ENCODE measurements around the gene CCDC66. TPM values are rescaled to one million over a fixed set of nuclear protein-coding genes. Genes with fewer than 3 reads are reported as not detected.

Gene CCDC66
- 10 to 100 TPM; 13.1 to 48.1 (median 21.4) TPM for total RNA-seq

DNA sequence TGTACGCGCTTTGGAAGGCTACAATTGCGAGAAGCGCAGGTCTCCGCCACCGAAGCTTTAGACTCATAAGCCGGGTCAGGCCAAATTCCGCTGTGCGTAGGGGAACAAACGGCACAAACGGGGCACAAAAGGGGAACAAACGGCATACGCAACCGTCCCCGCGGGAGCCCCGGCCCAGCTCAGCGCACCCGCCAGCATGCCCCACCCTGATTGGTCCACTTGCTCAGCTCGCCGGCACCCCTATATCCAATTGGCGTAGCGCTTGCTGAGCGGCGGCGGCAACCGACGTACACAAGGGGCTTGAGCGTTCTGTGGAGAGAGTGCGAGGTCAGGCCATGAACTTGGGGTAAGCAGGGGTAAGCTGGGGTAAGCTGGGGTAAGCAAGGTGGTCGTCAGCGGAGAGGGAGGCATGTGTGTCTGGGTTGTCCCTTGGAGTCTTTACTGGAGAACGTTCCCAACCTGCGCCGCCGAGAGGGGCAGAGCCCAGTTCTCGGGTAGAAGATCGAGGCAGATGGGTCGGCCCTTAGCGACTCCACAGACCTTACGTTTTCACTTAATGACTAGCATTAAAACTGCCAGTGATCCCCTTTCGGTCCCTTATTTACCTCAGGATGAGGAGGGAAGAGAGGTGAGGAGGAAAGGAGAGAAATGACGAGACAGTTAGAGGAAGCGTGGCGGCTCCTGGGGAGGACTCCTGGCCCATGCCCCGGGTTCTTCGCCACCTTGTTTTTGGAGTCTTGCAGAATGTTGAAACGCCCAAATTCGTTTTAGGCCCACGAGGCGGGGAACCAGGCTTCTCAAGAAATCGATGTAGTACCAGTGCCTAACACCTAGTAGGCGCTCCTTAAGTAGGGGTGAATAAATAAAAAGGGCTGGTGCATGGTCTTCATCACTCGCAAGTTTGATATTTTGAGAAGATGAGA is at the start of gene CCDC66:
Gene CCDC66, plus strand, starts transcription at position 268 of the 923 bp plus-strand sequence. Its CDS starts 68 bp downstream, at position 336.
- TF ChIP-seq, protein P1, sequence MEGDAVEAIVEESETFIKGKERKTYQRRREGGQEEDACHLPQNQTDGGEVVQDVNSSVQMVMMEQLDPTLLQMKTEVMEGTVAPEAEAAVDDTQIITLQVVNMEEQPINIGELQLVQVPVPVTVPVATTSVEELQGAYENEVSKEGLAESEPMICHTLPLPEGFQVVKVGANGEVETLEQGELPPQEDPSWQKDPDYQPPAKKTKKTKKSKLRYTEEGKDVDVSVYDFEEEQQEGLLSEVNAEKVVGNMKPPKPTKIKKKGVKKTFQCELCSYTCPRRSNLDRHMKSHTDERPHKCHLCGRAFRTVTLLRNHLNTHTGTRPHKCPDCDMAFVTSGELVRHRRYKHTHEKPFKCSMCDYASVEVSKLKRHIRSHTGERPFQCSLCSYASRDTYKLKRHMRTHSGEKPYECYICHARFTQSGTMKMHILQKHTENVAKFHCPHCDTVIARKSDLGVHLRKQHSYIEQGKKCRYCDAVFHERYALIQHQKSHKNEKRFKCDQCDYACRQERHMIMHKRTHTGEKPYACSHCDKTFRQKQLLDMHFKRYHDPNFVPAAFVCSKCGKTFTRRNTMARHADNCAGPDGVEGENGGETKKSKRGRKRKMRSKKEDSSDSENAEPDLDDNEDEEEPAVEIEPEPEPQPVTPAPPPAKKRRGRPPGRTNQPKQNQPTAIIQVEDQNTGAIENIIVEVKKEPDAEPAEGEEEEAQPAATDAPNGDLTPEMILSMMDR (IDR thresholded peaks at IDR 0.05): peak; percentile 72 to 90 (median 76)
- TF ChIP-seq POLR2A (IDR thresholded peaks at IDR 0.05): peak; percentile 89
- TF ChIP-seq POLR2AphosphoS5 (IDR thresholded peaks at IDR 0.05): peak; percentile 83 to 96 (median 93)
- TF ChIP-seq EP300 (IDR thresholded peaks at IDR 0.05; ENCODE audit: low read depth): no peak
- no peaks in the 10 kb centered on the region for H3K9me3 ChIP-seq
- 0% methylated on average over 4 to 35 of the region's 54 CpGs for WGBS, 2 donors (ENCODE audit: low coverage in 1 of 2)

DNA sequence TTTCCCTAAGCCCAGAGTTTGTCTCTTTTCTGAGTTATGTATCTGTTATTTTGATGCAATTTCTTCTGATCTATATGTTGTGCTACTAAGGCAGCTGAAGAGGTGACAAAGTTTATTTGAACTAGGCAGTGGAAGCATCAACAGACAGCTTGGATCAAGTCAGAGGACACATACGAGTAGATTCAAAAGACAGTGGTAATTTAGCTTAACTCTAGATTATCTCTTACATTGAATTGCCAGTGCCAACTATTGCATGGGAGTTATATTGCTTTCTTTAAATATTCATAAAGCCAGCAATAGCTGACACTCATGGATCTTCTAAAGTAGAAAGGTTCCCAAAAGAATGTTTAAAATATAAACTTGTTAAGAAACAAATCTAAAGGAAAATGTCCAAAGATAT is 37.3 kb upstream of the CCDC66 start:
- no peaks in the 10 kb centered on the region for H3K4me1 ChIP-seq
- DNase-seq: no peak
- no peak overlapping the region for H3K27ac ChIP-seq
- H3K9me3 ChIP-seq: no peaks in the 10 kb centered on the region
- intact Hi-C loops (cut with DNase I; ENCODE audit: low total_unique reads) (no loop called here), in situ Hi-C loops (cut with MboI; ENCODE audit: low pct_ligation_motif_present in 1 of 4, low pct_unique_long_range_greater_than_20kb in 1 of 4, low sequenced_read_pairs in 3 of 4) (no loop called here)
- H3K27me3 ChIP-seq: peaks cover 10% of the 10 kb centered on the region
- no peaks in the 10 kb centered on the region for H3K36me3 ChIP-seq
- TF ChIP-seq, protein P1 (IDR thresholded peaks at IDR 0.05): no peak
- TF ChIP-seq POLR2A (IDR thresholded peaks at IDR 0.05) (no peak), POLR2AphosphoS5 (IDR thresholded peaks at IDR 0.05) (no peak), EP300 (IDR thresholded peaks at IDR 0.05; ENCODE audit: low read depth) (no peak)
- H3K4me3 ChIP-seq: no peak overlapping the region
- WGBS, 2 donors (ENCODE audit: low coverage in 1 of 2): 43 to 53% methylated on average over 1 of the region's 1 CpG

More for the DNA sequence above, at the start of gene CCDC66:
- Histone ChIP-seq H3K27ac (peak within 1 kb of the TSS; percentile 89 to 94 (median 92)), H3K36me3 (peaks cover 0 to 22% (median 8%) of the 10 kb centered on the region in 4 donors), H3K4me1 (peaks cover 8 to 21% (median 11%) of the 10 kb centered on the region in 4 donors), H3K4me3 (peak within 1 kb of the TSS; percentile 64 to 78 (median 72)), H3K27me3 (peaks cover 6% of the 10 kb centered on the region)
- intact Hi-C loops (cut with DNase I; ENCODE audit: low total_unique reads): no loop called here
- in situ Hi-C loops (cut with MboI; ENCODE audit: low pct_ligation_motif_present in 1 of 4, low pct_unique_long_range_greater_than_20kb in 1 of 4, low sequenced_read_pairs in 3 of 4): no loop called here
- DNase-seq: peak; percentile 95

DNA sequence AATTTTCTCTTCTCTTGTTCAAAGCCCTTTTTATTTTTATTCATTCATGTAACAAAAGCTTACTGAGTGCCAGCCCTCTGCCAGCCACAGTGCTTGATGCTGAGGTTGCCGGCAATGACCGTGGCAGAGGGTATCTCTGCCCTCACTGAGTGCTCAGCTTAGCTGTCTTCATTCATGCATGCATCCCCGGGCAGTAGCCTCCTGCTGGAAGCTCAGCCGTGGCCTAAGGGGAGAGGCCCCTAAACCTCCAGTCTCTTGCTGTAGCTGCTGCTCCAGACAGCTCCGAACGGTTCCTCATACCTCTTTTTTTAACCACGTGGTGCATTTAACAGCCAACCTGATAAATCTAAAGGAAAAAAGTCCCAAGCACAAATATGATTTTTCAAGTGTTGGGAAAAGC is 34.6 kb upstream of the CCDC66 start:
- H3K27me3 ChIP-seq: peaks cover 10% of the 10 kb centered on the region
- in situ Hi-C loops (cut with MboI; ENCODE audit: low pct_ligation_motif_present in 1 of 4, low pct_unique_long_range_greater_than_20kb in 1 of 4, low sequenced_read_pairs in 3 of 4) (no loop called here), intact Hi-C loops (cut with DNase I; ENCODE audit: low total_unique reads) (no loop called here)
- no peaks in the 10 kb centered on the region for H3K9me3 ChIP-seq
- no peak overlapping the region for H3K4me3 ChIP-seq
- 45 to 73% methylated on average over 3 to 7 of the region's 7 CpGs for WGBS, 2 donors (ENCODE audit: low coverage in 1 of 2)
- no peak for TF ChIP-seq POLR2AphosphoS5 (IDR thresholded peaks at IDR 0.05)
- no peak for TF ChIP-seq EP300 (IDR thresholded peaks at IDR 0.05; ENCODE audit: low read depth)
- TF ChIP-seq POLR2A (IDR thresholded peaks at IDR 0.05): no peak
- H3K27ac ChIP-seq: no peak overlapping the region
- no peaks in the 10 kb centered on the region for H3K4me1 ChIP-seq
- no peak for DNase-seq
- no peaks in the 10 kb centered on the region for H3K36me3 ChIP-seq

DNA sequence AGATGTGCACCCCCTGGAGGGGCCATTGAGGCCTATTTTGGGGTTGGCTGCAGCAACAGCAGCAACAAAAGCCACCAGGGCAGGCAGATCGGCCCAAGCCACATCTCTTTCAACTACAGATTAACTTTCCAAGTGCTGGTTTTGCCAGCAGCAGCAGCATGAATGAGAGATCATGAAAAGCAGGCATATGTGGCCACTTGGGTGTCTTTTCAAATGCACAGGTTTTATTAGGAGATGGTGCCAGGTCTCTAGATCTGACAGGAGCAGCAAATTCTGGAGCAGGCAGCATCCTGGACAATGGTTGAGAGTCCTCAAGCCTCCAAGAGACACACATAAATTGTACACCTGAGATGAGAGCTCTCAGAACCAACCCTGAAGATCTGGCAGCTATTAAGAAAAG is 31.7 kb upstream of the CCDC66 start:
- Histone ChIP-seq H3K4me1 (no peaks in the 10 kb centered on the region), H3K27me3 (no peaks in the 10 kb centered on the region), H3K4me3 (no peak overlapping the region), H3K9me3 (no peaks in the 10 kb centered on the region), H3K27ac (no peak overlapping the region), H3K36me3 (no peaks in the 10 kb centered on the region)
- TF ChIP-seq, protein P1 (IDR thresholded peaks at IDR 0.05): no peak
- TF ChIP-seq POLR2A (IDR thresholded peaks at IDR 0.05) (no peak), EP300 (IDR thresholded peaks at IDR 0.05; ENCODE audit: low read depth) (no peak), POLR2AphosphoS5 (IDR thresholded peaks at IDR 0.05) (no peak)
- DNase-seq: no peak
- in situ Hi-C loops (cut with MboI; ENCODE audit: low pct_ligation_motif_present in 1 of 4, low pct_unique_long_range_greater_than_20kb in 1 of 4, low sequenced_read_pairs in 3 of 4): no loop called here
- intact Hi-C loops (cut with DNase I; ENCODE audit: low total_unique reads): no loop called here
- 33% methylated on average over 1 of the region's 1 CpG; no CpG with 5 or more reads in 1 of the 2 donors for WGBS, 2 donors (ENCODE audit: low coverage in 1 of 2)

Measured in transverse colon (tissue), 4 donors.